ENCODE results near the gene KLHL36. TPM values are rescaled to one million over a fixed set of nuclear protein-coding genes. Genes with fewer than 3 reads are reported as not detected.
"Not testable (repeated sequence)": the region's sequence is repeated elsewhere in the genome, so short reads cannot be mapped to it uniquely, and the experiment has no call there.

KLHL36 gene
- total RNA-seq, 4 donors from 2014 or later: 70.5 to 114 (median 80.5) TPM

- WGBS, 2 donors (ENCODE audit: low coverage in 1 of 2): 23 to 26% methylated on average over 6 to 10 of the region's 12 CpGs
- Histone ChIP-seq H3K9me3 (no peaks in the 10 kb centered on the region), H3K27ac (peak overlapping the region in 3 of 4 donors; percentile 73 to 82 (median 80)), H3K4me3 (peak overlapping the region in 1 of 2 donors; percentile 74), H3K4me1 (peaks cover 0 to 47% (median 22%) of the 10 kb centered on the region in 3 donors), H3K27me3 (peaks cover 5% of the 10 kb centered on the region), H3K36me3 (no peaks in the 10 kb centered on the region)
- TF ChIP-seq POLR2A (IDR thresholded peaks at IDR 0.05) (no peak), POLR2AphosphoS5 (IDR thresholded peaks at IDR 0.05) (peak; percentile 57), EP300 (IDR thresholded peaks at IDR 0.05) (no peak), CTCF (IDR thresholded peaks at IDR 0.05) (peak in 2 of 4 experiments; percentile 3 to 13)
- ATAC-seq: peak; percentile 31
Measured at GRCh38 chr16:84618581-84619460, 29.5 kb upstream of the KLHL36 start.

- 65 to 69% methylated on average over 4 to 5 of the region's 10 CpGs for WGBS, 2 donors (ENCODE audit: low coverage in 1 of 2)
Measured at GRCh38 chr16:84620913-84621312, 27.4 kb upstream of the KLHL36 start.

GRCh38 chr16:84625556-84625955 is 22.8 kb upstream of the KLHL36 start:
- no peaks in the 10 kb centered on the region for H3K36me3 ChIP-seq
- no peaks in the 10 kb centered on the region for H3K9me3 ChIP-seq
- no peaks in the 10 kb centered on the region for H3K27me3 ChIP-seq
- H3K27ac ChIP-seq: no peak overlapping the region
- no peak for ATAC-seq
- no peaks in the 10 kb centered on the region for H3K4me1 ChIP-seq
- H3K4me3 ChIP-seq: no peak overlapping the region
- 78 to 98% methylated on average over 5 to 6 of the region's 6 CpGs for WGBS, 2 donors (ENCODE audit: low coverage in 1 of 2)
- TF ChIP-seq POLR2AphosphoS5 (IDR thresholded peaks at IDR 0.05): no peak
- no peak for TF ChIP-seq CTCF (IDR thresholded peaks at IDR 0.05)
- TF ChIP-seq EP300 (IDR thresholded peaks at IDR 0.05): no peak
- TF ChIP-seq POLR2A (IDR thresholded peaks at IDR 0.05): no peak

More at GRCh38 chr16:84620913-84621312, 27.4 kb upstream of the KLHL36 start:
- not testable (repeated sequence) for H3K27ac ChIP-seq, H3K4me3 ChIP-seq, H3K27me3 ChIP-seq, H3K9me3 ChIP-seq, ATAC-seq, H3K36me3 ChIP-seq
- H3K4me1 ChIP-seq: peaks cover 0 to 28% (median 15%) of the 10 kb centered on the region in 3 donors

- TF ChIP-seq POLR2A (IDR thresholded peaks at IDR 0.05): no peak
- TF ChIP-seq EP300 (IDR thresholded peaks at IDR 0.05): no peak
- no peak for TF ChIP-seq CTCF (IDR thresholded peaks at IDR 0.05)
- no peak for TF ChIP-seq POLR2AphosphoS5 (IDR thresholded peaks at IDR 0.05)
- no peaks in the 10 kb centered on the region for H3K9me3 ChIP-seq
- H3K4me3 ChIP-seq: no peak overlapping the region
- no peak overlapping the region for H3K27ac ChIP-seq
- H3K27me3 ChIP-seq: no peaks in the 10 kb centered on the region
- H3K4me1 ChIP-seq: no peaks in the 10 kb centered on the region
- 46 to 64% methylated on average over 4 to 5 of the region's 7 CpGs for WGBS, 2 donors (ENCODE audit: low coverage in 1 of 2)
- ATAC-seq: no peak
- no peaks in the 10 kb centered on the region for H3K36me3 ChIP-seq
Measured at GRCh38 chr16:84628226-84628731, 20.0 kb upstream of the KLHL36 start.

GRCh38 chr16:84629580-84629979 is 18.7 kb upstream of the KLHL36 start:
- Histone ChIP-seq H3K4me1 (no peaks in the 10 kb centered on the region), H3K27ac (no peak overlapping the region), H3K9me3 (no peaks in the 10 kb centered on the region), H3K27me3 (no peaks in the 10 kb centered on the region), H3K36me3 (no peaks in the 10 kb centered on the region), H3K4me3 (no peak overlapping the region)
- TF ChIP-seq CTCF (IDR thresholded peaks at IDR 0.05) (no peak), POLR2AphosphoS5 (IDR thresholded peaks at IDR 0.05) (no peak), POLR2A (IDR thresholded peaks at IDR 0.05) (no peak), EP300 (IDR thresholded peaks at IDR 0.05) (no peak)
- ATAC-seq: no peak
- WGBS, 2 donors (ENCODE audit: low coverage in 1 of 2): 53 to 87% methylated on average over 2 to 3 of the region's 10 CpGs

Measured in gastroesophageal sphincter (tissue), 4 donors.